ENCODE data around the gene VAMP3.

DNA sequence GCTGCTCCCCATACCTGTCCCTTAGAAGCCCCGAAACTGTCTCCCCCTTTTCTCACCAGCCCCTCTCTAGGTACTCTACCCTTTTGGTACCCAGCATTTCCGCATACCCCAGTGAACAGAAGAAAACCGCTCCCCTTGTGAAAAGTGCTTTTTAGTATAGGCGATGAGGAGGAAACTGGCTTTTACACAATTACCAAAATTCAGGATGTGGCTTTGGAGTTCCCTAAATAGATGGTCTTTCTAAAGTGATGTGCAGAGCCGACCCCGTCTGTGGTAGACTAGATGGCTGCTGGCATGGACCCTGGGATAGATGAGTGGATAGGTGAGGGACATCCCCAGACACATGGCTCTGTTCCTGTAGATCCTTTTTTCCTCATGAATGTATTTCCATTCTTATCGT lies 10.4 kb downstream of the VAMP3 start:
- TF ChIP-seq EZH2 (IDR thresholded peaks at IDR 0.05; ENCODE audit: borderline replicate concordance, low read depth, low read length, severe bottlenecking) (no peak), CTCF (IDR thresholded peaks at IDR 0.05; ENCODE audit: borderline replicate concordance, extremely low read depth, low read length, poor library complexity, severe bottlenecking) (no peak)
